ENCODE data around the gene SEMA3E.
"Not testable (repeated sequence)": the region's sequence is repeated elsewhere in the genome, so short reads cannot be mapped to it uniquely, and the experiment has no call there.

The SEMA3E gene

DNA sequence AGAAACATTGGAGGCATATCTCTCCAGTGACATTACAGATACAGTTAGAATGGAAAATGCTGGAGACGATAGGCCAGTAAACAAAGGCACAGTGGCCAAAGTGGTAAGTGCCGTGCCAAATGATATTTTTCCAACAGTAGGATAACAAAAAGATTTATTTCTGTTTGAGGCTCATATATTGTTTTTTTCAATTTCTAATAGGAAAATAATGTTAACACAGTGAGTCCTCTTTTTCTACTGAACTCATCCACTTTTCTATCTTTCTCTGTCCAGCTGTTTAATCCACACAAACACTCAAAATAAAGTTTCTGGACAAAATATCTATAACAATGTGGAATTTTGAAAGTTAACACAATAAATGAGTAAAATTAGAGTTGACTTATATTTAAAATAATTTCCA, 201.3 kb downstream of the SEMA3E start:
- DNase-seq = no peak

DNA sequence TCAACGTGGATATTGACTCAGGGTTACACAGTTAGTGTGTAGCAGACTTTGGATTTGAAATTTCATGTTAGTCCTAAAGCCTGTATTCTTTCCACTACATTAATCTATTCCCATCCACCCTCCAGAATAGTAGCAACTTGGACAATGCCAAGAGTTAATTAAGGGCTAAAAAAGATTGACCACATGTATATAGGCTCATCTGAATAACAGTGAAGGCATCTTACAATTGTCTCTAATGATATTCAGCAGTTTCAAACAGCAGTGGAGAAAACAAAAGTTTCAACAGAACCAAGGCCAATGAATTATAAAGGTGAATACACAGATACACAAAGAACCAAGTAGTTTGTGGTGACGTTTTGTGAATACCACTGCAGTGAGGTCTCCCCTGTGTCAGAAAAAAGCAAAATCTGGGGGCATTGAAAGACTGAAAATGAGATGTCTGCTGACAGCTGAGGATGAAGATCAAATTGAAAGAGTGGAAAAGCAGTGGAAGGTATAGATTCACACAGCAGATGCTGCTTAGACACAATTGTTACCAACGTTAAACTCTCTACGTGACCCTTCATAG, 202.8 kb downstream of the SEMA3E start:
- DNase-seq = no peak

DNA sequence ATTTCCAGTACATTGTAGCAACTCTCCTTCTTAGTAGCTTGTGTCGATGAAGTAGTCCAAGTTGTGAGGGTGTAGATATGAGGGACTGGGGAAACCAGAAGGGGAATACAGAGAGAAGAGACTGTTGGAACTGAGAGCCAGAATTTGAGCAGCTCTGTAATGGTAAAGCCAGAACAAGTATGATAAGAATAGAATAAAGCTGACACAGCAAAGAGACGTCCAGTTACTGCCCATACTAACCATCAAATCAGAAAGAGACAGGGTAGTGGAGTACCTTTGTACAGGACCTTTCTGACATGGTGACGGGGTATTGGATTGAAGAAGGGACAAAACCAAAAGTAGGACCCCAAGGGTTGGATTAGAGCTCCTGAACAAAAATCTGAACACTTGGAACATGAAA, 206.0 kb downstream of the SEMA3E start:
- no peak for DNase-seq

DNA sequence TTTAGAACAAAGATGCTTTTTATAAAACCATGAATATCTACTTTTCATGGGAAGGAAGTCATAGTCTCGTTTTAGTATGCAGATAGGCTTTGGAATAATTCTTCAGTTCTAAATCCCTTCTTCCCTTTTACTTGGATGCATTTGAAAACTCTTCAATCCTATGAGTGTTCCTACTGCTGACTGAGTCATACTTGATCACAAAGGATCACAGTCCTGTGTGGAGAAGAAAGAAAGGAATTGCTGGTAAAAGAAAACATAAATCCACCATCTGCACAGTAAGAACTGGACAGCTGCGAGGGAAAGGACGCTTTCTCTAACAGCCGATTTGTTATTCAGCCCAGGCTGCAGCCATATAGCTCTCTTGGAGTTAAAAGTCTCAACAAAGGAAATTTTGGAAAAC, 209.9 kb downstream of the SEMA3E start:
- DNase-seq = no peak

DNA sequence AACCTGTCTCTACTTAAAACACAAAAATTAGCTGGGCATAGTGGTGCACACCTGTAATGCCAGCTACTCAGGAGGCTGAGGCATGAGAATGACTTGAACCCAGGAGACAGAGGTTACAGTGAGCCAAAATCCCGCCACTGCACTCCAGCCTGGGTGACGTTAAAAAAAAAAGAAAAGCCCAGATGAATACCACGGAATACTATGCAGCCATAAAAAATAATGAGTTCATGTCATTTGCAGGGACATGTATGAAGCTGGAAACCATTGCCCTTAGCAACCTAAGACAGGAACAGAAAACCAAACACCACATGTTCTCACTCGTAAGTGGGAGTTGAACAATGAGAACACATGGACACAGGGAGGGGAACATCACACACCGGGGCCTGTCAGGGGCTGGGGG, 218.7 kb downstream of the SEMA3E start:
- not testable (repeated sequence) for DNase-seq

DNA sequence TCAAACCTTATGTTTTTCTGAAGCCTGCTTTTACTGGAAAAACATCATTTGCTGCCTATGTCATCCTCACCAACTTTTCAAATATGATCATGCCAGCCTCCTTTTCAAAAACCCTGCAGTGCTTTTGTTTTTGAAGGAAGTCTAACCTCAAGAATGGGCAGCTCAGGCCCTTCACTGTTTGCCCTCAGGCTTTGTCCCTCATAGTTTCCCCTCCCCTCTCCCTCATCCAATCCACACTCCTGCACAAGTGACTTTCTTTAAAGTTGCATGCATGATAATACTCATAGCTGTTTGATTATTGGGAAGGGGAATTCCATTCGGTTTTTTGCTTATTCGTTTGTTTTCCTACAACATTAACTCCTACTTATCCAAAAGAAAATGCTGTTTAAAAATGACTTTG, 219.4 kb downstream of the SEMA3E start:
- no peak for DNase-seq

DNA sequence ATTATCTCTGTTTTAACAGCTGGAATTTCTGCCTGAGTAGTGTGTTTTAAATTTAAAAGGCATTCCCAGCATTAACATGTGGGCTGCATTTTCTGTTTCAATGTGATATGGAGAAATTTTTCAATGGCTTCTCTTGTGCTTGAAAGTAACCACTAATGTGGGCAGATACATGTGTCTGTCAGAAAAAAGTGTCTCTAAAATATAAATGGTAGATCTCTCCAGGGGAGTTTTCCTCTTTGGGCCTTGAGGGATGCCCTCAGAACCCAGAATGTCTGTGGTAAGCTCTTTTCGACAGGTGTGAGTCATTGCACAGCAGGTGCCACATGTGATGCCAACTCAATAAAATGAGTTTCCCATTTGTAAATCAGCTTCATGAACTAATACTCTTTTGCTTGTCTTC, 221.1 kb downstream of the SEMA3E start:
- no peak for DNase-seq

DNA sequence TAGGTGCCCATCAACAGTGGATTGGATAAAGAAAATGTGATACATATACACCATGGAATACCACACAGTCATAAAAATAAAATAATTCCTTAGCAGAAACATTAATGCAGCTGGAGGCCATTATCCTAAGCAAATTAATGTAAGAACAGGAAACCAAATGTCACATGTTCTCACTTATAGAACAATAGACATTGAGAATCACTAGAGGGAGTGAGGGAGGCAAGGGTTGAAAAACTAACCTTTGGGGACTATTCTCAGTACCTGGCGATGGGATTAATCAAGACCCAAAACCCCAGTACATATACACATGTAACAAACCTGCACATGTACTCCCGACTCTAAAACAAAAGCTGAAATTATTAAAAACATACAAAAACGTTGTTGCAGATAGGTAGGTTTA, 222.6 kb downstream of the SEMA3E start:
- DNase-seq = no peak

DNA sequence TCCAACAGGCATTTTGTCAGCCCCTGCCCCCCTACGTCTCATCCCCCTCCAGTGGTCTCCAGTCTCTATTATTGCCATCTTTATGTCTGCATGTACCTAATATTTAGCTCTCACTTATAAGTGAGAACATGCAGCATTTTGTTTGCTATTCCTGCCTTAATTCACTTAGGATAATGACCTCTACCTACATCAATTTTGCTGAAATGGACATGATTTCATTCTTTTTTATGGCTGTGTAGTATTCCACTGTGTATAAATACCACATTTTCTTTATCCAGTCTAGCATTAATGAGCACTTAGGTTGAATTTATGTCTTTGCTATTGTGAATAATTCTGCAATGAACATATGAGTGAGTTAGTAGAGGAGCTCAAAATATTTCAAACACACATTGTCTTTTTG, 229.9 kb downstream of the SEMA3E start:
- DNase-seq = no peak

DNA sequence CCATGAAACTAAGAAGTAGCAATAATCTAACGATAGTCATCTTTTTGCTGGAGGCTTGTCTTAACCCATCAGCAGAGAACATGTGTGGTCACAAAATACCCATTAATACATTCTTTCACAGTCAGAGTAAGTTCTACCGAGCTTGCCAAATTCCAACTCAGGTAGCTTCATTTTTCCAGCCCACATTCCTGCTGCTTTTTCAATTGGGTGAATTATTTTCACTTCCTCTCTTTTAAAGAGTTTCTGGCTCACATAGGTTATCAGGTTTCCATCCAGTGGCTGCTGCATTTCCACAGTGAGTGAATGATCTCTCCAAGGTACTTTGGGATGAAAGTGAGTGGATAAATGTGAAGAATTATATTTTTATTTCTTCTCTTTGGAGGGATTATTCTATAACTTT, 233.1 kb downstream of the SEMA3E start:
- DNase-seq = no peak

DNA sequence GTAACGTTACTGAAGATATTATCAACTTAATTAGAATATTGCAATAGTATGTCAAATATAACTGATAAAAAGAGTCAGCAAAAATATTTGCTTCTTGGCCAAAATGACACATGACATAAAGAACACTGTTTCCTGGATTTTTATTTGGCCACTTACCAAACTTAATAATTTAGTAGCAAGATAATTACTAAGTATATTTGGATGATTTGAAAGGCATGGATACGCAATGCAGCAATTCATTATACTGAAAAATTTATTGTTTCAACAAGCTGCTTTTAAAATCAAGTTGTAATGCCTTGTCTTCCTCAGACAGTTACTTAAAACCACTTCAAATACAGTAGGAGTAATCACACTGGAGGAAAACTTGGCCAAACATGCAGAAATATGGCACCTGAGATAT, 234.0 kb downstream of the SEMA3E start:
- DNase-seq = no peak

DNA sequence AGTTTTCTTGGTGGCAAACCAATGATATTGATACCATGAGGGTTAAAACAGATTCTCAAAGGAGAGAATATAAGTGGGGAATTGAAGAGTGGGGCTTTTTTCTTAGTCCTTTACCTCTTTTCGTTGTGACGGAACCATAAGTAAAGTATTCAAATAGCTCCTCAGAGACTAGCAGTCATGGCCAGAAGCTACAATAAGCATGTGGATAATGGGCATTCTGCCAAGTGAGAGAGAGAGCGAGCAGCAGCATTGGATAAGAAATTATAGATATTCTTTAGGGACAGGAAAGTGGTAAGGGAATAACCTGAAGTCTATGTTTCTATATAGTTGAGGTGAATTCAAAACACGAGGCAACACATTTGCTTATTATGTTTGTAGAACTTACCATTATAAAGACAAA, 235.1 kb downstream of the SEMA3E start:
- no peak for DNase-seq

DNA sequence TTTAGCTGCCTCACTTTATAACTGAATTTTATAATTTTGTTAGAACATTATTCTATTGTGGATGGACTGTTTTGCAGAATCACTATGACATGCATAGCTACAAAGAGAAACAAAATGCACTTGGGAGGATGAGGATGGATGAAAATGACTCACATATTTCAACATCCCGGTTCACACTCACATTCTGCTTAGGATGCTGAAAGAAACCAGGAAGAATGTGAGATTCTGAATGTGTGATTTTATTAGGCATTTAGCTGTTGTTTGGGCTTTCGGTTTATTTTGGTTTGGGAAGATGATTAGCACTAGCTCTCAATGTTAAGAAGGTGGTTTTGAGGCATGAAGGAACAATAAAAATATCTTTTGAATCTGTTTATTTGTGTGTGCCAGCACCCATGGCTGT, 235.5 kb downstream of the SEMA3E start:
- DNase-seq = no peak

DNA sequence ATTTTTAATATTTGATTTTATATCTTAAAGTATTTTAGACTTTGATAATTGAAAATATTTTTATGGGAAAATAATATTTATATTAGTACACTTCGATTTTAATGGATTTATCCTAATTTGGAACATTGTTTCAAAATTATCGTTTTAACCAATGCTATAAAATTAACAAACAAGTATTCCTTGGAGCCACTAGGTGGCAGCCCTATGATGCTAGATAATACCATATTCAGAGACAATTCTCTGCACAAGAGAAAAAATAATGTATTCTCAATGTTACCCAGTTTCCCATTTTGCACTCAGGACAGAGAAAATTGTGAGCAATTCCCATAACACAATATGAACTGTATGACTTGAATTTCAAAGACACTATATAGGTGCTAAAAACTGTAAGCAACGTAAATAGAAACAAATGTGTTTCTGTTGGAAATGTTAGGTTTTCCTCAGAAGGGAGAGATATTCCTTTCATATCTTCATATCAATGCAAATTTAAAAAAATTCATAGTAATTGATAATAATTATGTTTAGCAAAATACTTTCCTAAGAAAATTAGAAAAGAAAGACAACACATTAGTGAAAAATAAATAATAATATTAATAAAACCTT, 237.8 kb downstream of the SEMA3E start:
- DNase-seq = no peak

DNA sequence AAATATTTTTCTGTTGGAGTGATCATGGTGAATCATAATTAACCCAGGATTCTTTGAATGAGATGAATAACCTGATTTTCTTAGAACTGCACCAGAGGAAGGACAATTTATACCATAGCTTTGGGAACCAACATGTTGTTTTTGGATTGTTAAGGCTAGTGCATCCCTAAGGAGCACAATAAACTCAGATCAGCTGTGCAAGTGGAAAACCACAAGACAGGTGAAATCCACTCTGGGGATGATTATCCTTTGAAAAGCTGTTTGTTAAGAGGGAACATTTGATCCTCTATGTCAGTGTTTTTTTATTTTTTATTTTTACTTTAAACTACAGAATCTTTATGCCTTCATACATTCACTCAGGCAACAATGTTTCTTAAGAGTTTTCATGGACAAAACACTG, 254.2 kb downstream of the SEMA3E start:
- no peak for DNase-seq

DNA sequence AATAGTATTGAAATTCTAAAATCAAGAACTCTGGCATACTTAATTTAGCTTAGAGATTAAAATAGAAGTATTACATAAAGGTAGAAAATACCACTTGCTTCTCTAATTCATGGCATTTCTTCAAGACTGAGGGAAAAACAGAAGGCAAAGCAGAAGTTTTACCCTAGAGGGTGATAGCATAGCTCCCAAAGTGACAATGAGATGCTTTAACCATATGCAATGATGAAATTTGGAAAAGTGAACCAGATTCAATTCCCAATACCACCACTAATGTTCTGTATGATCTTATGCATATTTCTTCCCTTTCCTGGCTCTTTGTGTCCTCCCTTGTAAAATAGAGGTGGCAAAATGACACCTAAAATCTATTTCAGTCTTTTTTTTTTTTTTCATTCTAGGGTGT, 260.5 kb downstream of the SEMA3E start:
- DNase-seq = no peak

DNA sequence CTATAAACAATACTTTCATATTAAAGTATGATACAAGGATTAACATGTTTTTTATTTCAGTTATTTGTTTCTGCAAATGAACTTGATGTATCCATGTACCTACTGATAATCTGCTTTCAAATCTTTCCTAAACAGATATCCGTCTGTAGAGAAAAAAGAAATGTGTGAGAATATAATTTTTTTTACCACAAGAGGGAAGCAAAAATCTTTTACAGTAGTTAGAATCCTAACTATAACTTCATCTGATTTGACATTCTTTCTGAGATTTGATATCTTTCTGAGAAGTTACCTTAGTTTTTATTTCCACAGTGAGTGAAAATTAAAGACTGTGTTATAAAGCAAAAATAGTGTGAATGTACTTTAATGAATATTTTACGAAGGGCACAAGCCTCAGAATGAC, 282.3 kb downstream of the SEMA3E start:
- no peak for DNase-seq

DNA sequence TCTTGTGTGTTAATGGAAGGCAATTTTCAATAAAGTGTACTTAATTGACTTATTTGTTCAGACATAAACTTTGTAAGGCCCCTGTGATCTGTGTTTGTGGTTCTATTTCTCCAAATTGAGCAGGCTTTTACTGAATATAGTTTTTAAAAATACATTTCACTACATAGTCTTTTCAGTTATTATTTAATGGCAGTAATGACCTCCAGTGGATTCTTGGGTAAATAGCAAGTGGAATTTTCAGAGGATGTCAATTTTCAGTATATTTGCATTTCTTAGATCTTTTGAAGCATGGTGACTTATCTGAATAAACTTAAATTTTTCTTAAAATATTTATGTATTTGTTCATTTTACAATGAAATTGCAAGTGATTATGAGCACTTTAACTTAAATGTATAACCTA, 283.2 kb downstream of the SEMA3E start:
- no peak for DNase-seq

DNA sequence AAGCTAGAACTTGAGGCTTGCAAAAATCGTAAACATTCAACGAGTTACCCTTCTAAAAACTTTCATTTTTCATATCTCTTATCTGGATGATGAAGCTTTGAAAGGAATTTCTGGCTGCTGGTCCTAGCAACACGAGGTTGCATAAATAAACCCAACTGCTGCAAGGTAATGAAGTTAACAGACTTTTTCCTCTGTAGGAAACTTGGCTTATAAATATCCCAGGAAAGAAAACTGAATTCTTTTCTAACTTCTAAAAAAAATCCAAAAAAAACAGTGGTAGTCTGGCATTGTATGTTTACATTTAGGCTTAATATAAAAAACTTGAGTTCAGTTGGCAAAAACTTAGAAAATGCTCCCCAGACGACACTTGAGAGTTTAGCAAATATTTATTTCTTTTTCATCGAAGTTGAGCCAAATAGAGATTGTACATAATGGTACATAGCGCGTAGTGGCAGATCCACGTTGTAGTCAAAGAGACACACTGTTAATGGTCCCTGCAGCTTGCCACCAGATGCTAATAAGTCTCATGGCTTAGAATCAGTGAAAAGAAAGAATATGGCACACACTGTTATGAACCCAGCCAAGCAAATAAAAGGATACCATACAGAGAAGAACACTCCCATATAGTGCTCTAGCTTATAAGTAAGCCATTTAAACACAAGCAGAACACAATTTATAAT, 285.9 kb downstream of the SEMA3E start:
- DNase-seq = no peak

DNA sequence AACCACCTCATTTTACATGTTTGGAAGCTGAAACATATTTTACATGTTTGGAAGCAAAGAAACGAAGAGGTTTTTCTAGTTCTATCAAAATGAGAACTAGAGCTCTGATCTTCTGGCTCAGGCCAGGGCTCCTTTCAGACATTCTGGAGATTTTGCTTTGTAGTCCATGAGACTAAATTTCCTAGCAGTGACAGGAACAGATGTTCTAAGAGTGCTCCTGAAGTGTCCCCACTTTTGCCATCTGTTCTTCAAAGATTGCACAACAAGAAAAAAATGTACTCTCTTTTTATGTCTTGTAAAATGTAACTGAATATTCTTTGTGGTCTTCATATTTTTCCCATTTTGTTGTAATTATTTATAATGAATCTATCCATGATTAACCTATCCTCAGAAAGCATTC, 289.8 kb downstream of the SEMA3E start:
- DNase-seq = no peak

DNA sequence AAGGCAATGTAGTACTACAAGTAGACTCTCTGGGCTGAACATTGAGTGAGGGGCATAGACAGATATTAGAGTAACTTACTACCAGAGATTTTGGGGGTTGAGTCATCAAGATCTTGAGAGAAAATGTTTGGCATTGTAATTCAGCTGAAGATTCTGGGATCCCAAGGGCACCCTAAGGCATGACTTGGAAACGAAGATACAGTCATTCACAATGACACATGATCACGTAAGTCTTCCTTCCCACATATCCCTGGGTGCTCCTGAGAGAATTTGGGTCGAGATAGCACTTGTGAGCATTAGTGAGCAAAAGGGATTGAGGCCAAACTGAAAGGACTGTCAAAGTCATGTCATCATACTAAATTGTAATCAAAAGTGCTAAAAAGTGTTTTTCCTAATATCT, 293.8 kb downstream of the SEMA3E start:
- DNase-seq = no peak

DNA sequence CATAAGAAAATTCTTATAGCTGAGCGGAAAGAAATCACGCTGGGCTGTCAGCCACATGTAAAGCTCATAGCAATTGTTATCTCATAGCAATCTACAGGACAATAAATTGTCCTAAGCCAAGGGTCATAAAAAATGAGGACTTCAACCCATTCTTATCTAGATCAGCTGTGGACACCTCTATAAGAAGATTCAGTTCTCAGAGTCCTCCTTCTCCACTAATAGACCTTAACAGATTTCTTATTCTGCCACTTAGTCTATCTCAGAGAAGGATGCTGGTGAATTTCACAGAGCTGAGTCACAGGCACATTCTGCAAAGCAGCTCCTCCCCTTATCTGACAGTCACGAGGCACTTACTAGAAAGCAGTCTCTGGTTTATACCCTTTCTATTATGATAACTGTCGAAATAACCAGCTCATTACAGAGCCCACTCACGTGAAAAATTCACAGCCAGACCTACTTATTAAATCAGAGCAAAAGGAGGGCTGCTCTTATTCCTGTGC, 300.9 kb downstream of the SEMA3E start:
- no peak for DNase-seq

DNA sequence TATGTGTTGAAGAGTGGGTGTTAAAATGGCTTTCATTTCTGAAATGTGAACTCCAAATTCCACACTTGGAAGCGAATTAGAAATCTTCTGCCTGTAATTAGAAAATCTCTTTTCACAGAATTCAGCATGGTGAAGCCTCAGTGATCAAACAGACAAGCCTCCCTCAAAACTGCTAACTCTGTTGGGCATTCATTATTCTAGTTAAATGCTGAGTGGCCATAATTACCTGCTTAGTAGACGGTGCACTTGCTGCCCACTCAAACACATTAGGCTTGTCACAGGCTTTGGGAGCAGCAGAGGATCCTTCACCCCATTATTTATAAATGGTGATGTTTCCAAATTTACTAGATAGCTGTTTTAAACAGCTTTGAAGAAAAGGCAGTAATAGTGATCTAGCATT, 309.0 kb downstream of the SEMA3E start:
- DNase-seq = no peak

DNA sequence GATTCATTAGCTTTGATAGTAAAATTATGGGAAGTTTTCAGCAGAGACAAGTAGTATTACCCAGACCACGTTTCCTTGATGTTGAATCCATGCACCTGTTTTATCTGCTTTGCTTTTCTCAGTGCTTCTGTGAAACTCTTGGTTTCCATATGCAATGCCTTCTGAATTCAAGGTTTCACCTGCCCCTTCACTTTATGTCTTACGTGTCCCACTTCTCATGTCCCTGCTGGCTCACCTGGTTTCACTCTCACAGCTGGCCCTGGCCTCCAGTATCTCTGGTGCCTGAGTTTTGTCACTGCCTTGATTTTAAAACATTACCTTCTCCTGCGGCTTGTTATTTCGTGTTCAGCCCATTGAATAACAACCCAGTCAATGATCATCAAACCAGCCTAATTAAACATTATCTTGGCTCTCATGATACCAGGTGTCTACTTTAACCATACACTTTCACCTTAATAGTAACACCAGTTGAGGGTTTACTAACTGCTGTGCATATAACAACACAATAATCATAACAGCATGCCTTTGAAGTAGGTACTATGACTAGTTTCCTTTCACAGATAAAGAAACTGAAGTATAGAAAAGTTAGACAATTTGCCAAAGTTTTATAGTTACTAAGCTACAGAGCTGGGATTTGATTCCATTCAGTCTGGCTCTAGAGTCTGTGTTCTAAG, 310.5 kb downstream of the SEMA3E start:
- DNase-seq = no peak
